Measurements from ENCODE around the gene CIDEB. TPM values are rescaled to one million over a fixed set of nuclear protein-coding genes. Genes with fewer than 3 reads are reported as not detected.

Gene CIDEB
- polyA plus RNA-seq, 10 donors = 8.3 to 15.5 (median 12.0) TPM

DNA sequence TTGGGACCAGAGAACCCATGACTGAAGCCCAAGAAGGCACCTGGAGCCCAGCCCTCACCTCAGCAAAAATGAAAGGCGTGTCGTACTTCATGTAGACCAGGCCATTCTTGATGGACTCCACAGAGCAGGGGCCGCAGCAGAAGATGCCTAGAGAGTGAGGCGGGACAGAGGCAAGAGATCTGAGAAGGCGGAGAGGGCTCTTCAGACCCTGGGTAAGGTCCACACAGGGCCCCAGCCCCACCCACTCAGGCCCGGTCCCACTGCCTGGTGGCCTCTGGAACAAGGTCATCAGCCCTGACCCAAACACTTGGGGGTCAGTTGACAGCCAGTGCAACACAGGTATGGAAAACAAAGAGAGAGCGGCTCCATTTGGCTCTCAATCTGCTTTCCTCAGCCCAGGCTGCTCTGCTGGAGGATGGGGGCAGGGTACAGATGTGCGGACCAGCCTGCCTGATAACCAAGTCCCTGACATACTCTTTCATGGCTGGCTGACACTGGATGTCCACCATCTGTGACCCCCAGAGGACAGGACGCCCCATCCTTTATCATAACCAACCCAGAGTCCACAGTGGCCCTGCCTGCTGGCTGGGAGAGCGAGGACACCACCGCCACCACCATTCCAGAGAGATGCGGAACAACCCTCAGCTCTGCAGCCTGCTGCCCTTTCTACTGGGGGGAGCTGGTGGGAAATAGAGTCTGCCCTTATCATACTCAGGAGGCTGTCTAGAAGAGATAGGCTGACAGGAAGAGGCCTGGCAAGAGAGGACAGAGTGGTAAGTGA is 51.7 kb downstream of the CIDEB start:
- DNase-seq = no peak

- DNase-seq = no peak
Measured at GRCh38 chr14:24255438-24255837, 52.3 kb downstream of the CIDEB start.

Other genes with a start within 250 kb of the CIDEB start
- under 1 TPM in 1 of 10 donors, not detected in 9; 0.07 TPM for gene CPNE6, start 236.4 kb downstream of the CIDEB start, polyA plus RNA-seq (ENCODE audit: insufficient read length in 10 of 10)
- gene PCK2, start 213.7 kb downstream of the CIDEB start, polyA plus RNA-seq (ENCODE audit: insufficient read length in 10 of 10) = 1 to 10 TPM; 2.8 to 6.0 (median 3.5) TPM
- 10 to 100 TPM; 35.0 to 45.0 (median 38.1) TPM for gene DCAF11, start 193.2 kb downstream of the CIDEB start, polyA plus RNA-seq (ENCODE audit: insufficient read length in 10 of 10)
- gene NRL, start 193.0 kb downstream of the CIDEB start, polyA plus RNA-seq (ENCODE audit: insufficient read length in 10 of 10) = 1 to 10 TPM in 9 of 10 donors, under 1 TPM in 1; 0.98 to 1.6 (median 1.2) TPM
- 100 to 1,000 TPM in 8 of 10 donors, 10 to 100 TPM in 2; 68.5 to 142 (median 118) TPM for gene FITM1, start 177.3 kb downstream of the CIDEB start, polyA plus RNA-seq (ENCODE audit: insufficient read length in 10 of 10)
- gene PSME1, start 171.8 kb downstream of the CIDEB start, polyA plus RNA-seq (ENCODE audit: insufficient read length in 10 of 10) = 100 to 1,000 TPM in 8 of 10 donors, 10 to 100 TPM in 2; 96.2 to 122 (median 112) TPM
- 10 to 100 TPM; 19.1 to 30.8 (median 26.9) TPM for gene EMC9, start 166.4 kb downstream of the CIDEB start, polyA plus RNA-seq (ENCODE audit: insufficient read length in 10 of 10)
- gene PSME2, start 161.4 kb downstream of the CIDEB start, polyA plus RNA-seq (ENCODE audit: insufficient read length in 10 of 10) = 10 to 100 TPM; 72.7 to 96.7 (median 84.4) TPM
- gene RNF31, start 160.5 kb downstream of the CIDEB start, polyA plus RNA-seq (ENCODE audit: insufficient read length in 10 of 10) = 10 to 100 TPM; 26.5 to 46.0 (median 33.1) TPM
- gene IRF9, start 146.7 kb downstream of the CIDEB start, polyA plus RNA-seq (ENCODE audit: insufficient read length in 10 of 10) = 10 to 100 TPM; 23.8 to 36.0 (median 28.2) TPM
- gene REC8, start 135.9 kb downstream of the CIDEB start, polyA plus RNA-seq (ENCODE audit: insufficient read length in 10 of 10) = 10 to 100 TPM in 6 of 10 donors, 1 to 10 TPM in 4; 5.7 to 11.6 (median 10.7) TPM
- gene IPO4, start 119.2 kb downstream of the CIDEB start, polyA plus RNA-seq (ENCODE audit: insufficient read length in 10 of 10) = 10 to 100 TPM; 21.5 to 31.8 (median 26.6) TPM
- 10 to 100 TPM; 11.2 to 25.1 (median 17.6) TPM for gene TM9SF1, start 112.5 kb downstream of the CIDEB start, polyA plus RNA-seq (ENCODE audit: insufficient read length in 10 of 10)
- 1 to 10 TPM; 1.8 to 8.7 (median 2.8) TPM for gene TSSK4, start 102.3 kb downstream of the CIDEB start, polyA plus RNA-seq (ENCODE audit: insufficient read length in 10 of 10)
- 10 to 100 TPM; 26.0 to 44.1 (median 34.5) TPM for gene CHMP4A, start 94.5 kb downstream of the CIDEB start, polyA plus RNA-seq (ENCODE audit: insufficient read length in 10 of 10)
- 10 to 100 TPM in 1 of 10 donors, 1 to 10 TPM in 9; 6.1 to 10.2 (median 8.0) TPM for gene MDP1, start 91.9 kb downstream of the CIDEB start, polyA plus RNA-seq (ENCODE audit: insufficient read length in 10 of 10)
- 100 to 1,000 TPM; 168 to 226 (median 186) TPM for gene NEDD8, start 75.6 kb downstream of the CIDEB start, polyA plus RNA-seq (ENCODE audit: insufficient read length in 10 of 10)
- gene GMPR2, start 75.0 kb downstream of the CIDEB start, polyA plus RNA-seq (ENCODE audit: insufficient read length in 10 of 10) = 10 to 100 TPM; 41.5 to 57.6 (median 50.7) TPM
- gene TINF2, start 65.4 kb downstream of the CIDEB start, polyA plus RNA-seq (ENCODE audit: insufficient read length in 10 of 10) = 10 to 100 TPM; 33.5 to 43.0 (median 41.5) TPM
- gene TGM1, start 44.8 kb downstream of the CIDEB start, polyA plus RNA-seq (ENCODE audit: insufficient read length in 10 of 10) = 1 to 10 TPM in 7 of 10 donors, under 1 TPM in 3; 0.82 to 3.9 (median 1.3) TPM
- gene RABGGTA, start 36.4 kb downstream of the CIDEB start, polyA plus RNA-seq (ENCODE audit: insufficient read length in 10 of 10) = 10 to 100 TPM in 9 of 10 donors, 1 to 10 TPM in 1; 10.0 to 20.1 (median 13.3) TPM
- 10 to 100 TPM; 10.9 to 21.2 (median 17.0) TPM for gene DHRS1, start 8.2 kb downstream of the CIDEB start, polyA plus RNA-seq (ENCODE audit: insufficient read length in 10 of 10)
- gene NOP9, start 8.1 kb downstream of the CIDEB start, polyA plus RNA-seq (ENCODE audit: insufficient read length in 10 of 10) = 10 to 100 TPM; 18.6 to 24.6 (median 20.0) TPM
- 1 to 10 TPM; 1.4 to 3.4 (median 2.7) TPM for gene LTB4R2, start 2.2 kb upstream of the CIDEB start, polyA plus RNA-seq (ENCODE audit: insufficient read length in 10 of 10)
- 1 to 10 TPM; 2.2 to 6.7 (median 3.6) TPM for gene LTB4R, start 3.5 kb upstream of the CIDEB start, polyA plus RNA-seq (ENCODE audit: insufficient read length in 10 of 10)
- 10 to 100 TPM in 6 of 10 donors, 1 to 10 TPM in 4; 8.5 to 23.7 (median 14.3) TPM for gene ADCY4, start 27.1 kb upstream of the CIDEB start, polyA plus RNA-seq (ENCODE audit: insufficient read length in 10 of 10)
- gene RIPK3, start 32.0 kb upstream of the CIDEB start, polyA plus RNA-seq (ENCODE audit: insufficient read length in 10 of 10) = 1 to 10 TPM in 8 of 10 donors, under 1 TPM in 2; 0.78 to 2.3 (median 1.8) TPM
- 10 to 100 TPM; 34.0 to 69.3 (median 44.5) TPM for gene NFATC4, start 60.2 kb upstream of the CIDEB start, polyA plus RNA-seq (ENCODE audit: insufficient read length in 10 of 10)
- gene NYNRIN, start 91.0 kb upstream of the CIDEB start, polyA plus RNA-seq (ENCODE audit: insufficient read length in 10 of 10) = 10 to 100 TPM; 23.9 to 40.6 (median 29.1) TPM
- gene CBLN3, start 121.7 kb upstream of the CIDEB start, polyA plus RNA-seq (ENCODE audit: insufficient read length in 10 of 10) = 1 to 10 TPM; 1.4 to 3.4 (median 2.0) TPM
- gene KHNYN, start 122.0 kb upstream of the CIDEB start, polyA plus RNA-seq (ENCODE audit: insufficient read length in 10 of 10) = 10 to 100 TPM; 29.0 to 41.0 (median 34.7) TPM
- gene SDR39U1, start 134.8 kb upstream of the CIDEB start, polyA plus RNA-seq (ENCODE audit: insufficient read length in 10 of 10) = 10 to 100 TPM; 36.4 to 55.6 (median 47.6) TPM
- gene CMA1, start 200.3 kb upstream of the CIDEB start, polyA plus RNA-seq (ENCODE audit: insufficient read length in 10 of 10) = under 1 TPM in 2 of 10 donors, not detected in 8; 0.14 to 0.34 TPM

All from muscle of back (tissue), 11 donors.